GM12875 (cell line): ENCODE results near the gene USP6NL.

Experiments used
- H3K4me3 ChIP-seq: one replicate; pipeline ENCODE4 v1.5.1; 2011; ENCODE audit warnings: low read depth, low read length, control low read depth
- CTCF ChIP-seq: IDR thresholded peaks from 2 replicates; pipeline ENCODE4 v1.5.1; 2011; ENCODE audit warnings: low read depth, mild to moderate bottlenecking, control low read depth, inconsistent platforms, low read length, moderate library complexity, borderline replicate concordance; ENCODE audit not compliant: insufficient read depth

USP6NL gene

GRCh38 chr10:11608159-11609013 lies 3.1 kb downstream of the USP6NL start:
- no peak for TF ChIP-seq CTCF
- peak overlapping the region; percentile 33 for H3K4me3 ChIP-seq

- no peak for TF ChIP-seq CTCF
- no peak overlapping the region for H3K4me3 ChIP-seq
These were observed 5.5 kb downstream of the USP6NL start for GRCh38 chr10:11605807-11606408.

GRCh38 chr10:11604865-11605650 lies 6.4 kb downstream of the USP6NL start:
- TF ChIP-seq CTCF: no peak
- H3K4me3 ChIP-seq: no peak overlapping the region

- no peak for TF ChIP-seq CTCF
- H3K4me3 ChIP-seq: no peak overlapping the region
These were observed 7.7 kb downstream of the USP6NL start for GRCh38 chr10:11603741-11604140.

GRCh38 chr10:11602919-11603523 lies 8.4 kb downstream of the USP6NL start:
- no peak for TF ChIP-seq CTCF
- no peak overlapping the region for H3K4me3 ChIP-seq

GRCh38 chr10:11602358-11602757 lies 9.1 kb downstream of the USP6NL start:
- no peak for TF ChIP-seq CTCF
- no peak overlapping the region for H3K4me3 ChIP-seq
